Keratinocyte (primary cell): ENCODE measurements around the gene ERBB2. TPM values are rescaled to one million over a fixed set of nuclear protein-coding genes. Genes with fewer than 3 reads are reported as not detected.
A peak's percentile ranks its signal among the peaks of the same experiment; 100 is the strongest.

Experiments used
- DNase-seq: peaks from one replicate; pipeline ENCODE4 v3.0.0-alpha.2; 2011; ENCODE audit warnings: low read depth, missing footprints, low spot score
- FAIRE-seq: peaks from 2 replicates; lab custom pipeline; 2011; peaks lifted over from hg19 to GRCh38; lab: Jason Lieb, UNC
- H2AFZ ChIP-seq: 2 replicates; pipeline ENCODE4 v1.6.0; 2012; ENCODE audit warnings: low read length, control low read depth, inconsistent platforms; ENCODE audit not compliant: control insufficient read depth
- H3K27ac ChIP-seq: 2 replicates; pipeline ENCODE4 v1.5.1; 2011; ENCODE audit warnings: low read length; ENCODE audit not compliant: control insufficient read depth, insufficient read depth
- H3K27me3 ChIP-seq: 3 replicates; pipeline ENCODE4 v1.6.0; 2011; ENCODE audit warnings: low read length; ENCODE audit not compliant: control insufficient read depth, insufficient read depth; ENCODE audit errors: extremely low read depth
- H3K36me3 ChIP-seq, 2 experiments: 2 replicates in 1 of 2; 3 replicates in 1 of 2; pipeline ENCODE4 v1.5.1; 2011; ENCODE audit warnings: low read length in 2 of 2, mild to moderate bottlenecking in 1 of 2; ENCODE audit not compliant: control insufficient read depth in 2 of 2, insufficient read depth in 2 of 2; ENCODE audit errors: extremely low read depth in 1 of 2
- H3K4me1 ChIP-seq: 3 replicates; pipeline ENCODE4 v1.5.1; 2011; ENCODE audit warnings: low read length; ENCODE audit not compliant: control insufficient read depth, insufficient read depth; ENCODE audit errors: extremely low read depth
- H3K4me2 ChIP-seq: 3 replicates; pipeline ENCODE4 v1.6.0; 2011; ENCODE audit warnings: low read depth, low read length; ENCODE audit not compliant: control insufficient read depth, insufficient read depth; ENCODE audit errors: extremely low read depth
- H3K4me3 ChIP-seq, 3 experiments: fragments of 200-600 bp in 1 of 3; sonication (generic) in 1 of 3; 2 replicates in 2 of 3; 3 replicates in 1 of 3; pipeline ENCODE4 v1.5.1; 2011 to 2016; ENCODE audit warnings: low read length in 3 of 3, mild to moderate bottlenecking in 3 of 3, control low read depth in 2 of 3, inconsistent platforms in 1 of 3, low read depth in 1 of 3, mixed read lengths in 1 of 3, mixed run types in 1 of 3, moderate library complexity in 1 of 3; ENCODE audit not compliant: control insufficient read depth in 2 of 3, insufficient read depth in 2 of 3; ENCODE audit errors: extremely low read depth in 1 of 3
- H3K79me2 ChIP-seq: 2 replicates; pipeline ENCODE4 v1.6.0; 2012; ENCODE audit warnings: low read length; ENCODE audit not compliant: control insufficient read depth, insufficient read depth
- H3K9ac ChIP-seq: 3 replicates; pipeline ENCODE4 v1.6.0; 2011; ENCODE audit warnings: low read length; ENCODE audit not compliant: control insufficient read depth, insufficient read depth; ENCODE audit errors: extremely low read depth
- H3K9me1 ChIP-seq: 3 replicates; pipeline ENCODE4 v1.6.0; 2011; ENCODE audit warnings: low read length; ENCODE audit not compliant: control insufficient read depth, insufficient read depth; ENCODE audit errors: extremely low read depth
- H3K9me3 ChIP-seq: 2 replicates; pipeline ENCODE4 v1.5.1; 2012; ENCODE audit warnings: low read depth, low read length; ENCODE audit not compliant: control insufficient read depth
- H4K20me1 ChIP-seq: 3 replicates; pipeline ENCODE4 v1.6.0; 2011; ENCODE audit warnings: low read length; ENCODE audit not compliant: control insufficient read depth, insufficient read depth; ENCODE audit errors: extremely low read depth
- CTCF ChIP-seq, 3 experiments: IDR thresholded peaks in 1 of 3; conservative IDR thresholded peaks in 1 of 3; optimal IDR thresholded peaks in 1 of 3; 2 replicates in 2 of 3; 3 replicates in 1 of 3; pipeline versions ENCODE3 to v1.5.1; 2011; ENCODE audit warnings: low read length in 3 of 3, mild to moderate bottlenecking in 3 of 3, moderate library complexity in 2 of 3, control low read depth in 1 of 3, inconsistent platforms in 1 of 3; ENCODE audit not compliant: insufficient read depth in 2 of 3; ENCODE audit errors: extremely low read depth in 1 of 3
- EZH2 ChIP-seq: IDR thresholded peaks from one replicate; pipeline ENCODE4 v1.6.1; 2012; ENCODE audit warnings: inconsistent platforms, mild to moderate bottlenecking, low read length, moderate library complexity
- dilution Hi-C: fragments of 300-500 bp; cut with MboI; formaldehyde crosslinking; loops from one replicate; pipeline ENCODE4 v1.7.0; 2020; ENCODE audit warnings: low sequenced_read_pairs; ENCODE audit not compliant: extremely low pct_ligation_motif_present
- polyA plus RNA-seq, 5 experiments: library from polyadenylated mRNA; depleted of rRNA in 3 of 5; stranded (reverse) in 3 of 5; stranded (forward) in 1 of 5; unstranded in 1 of 5; fragments of >200 nt; gene quantifications; 1 replicate in 1 of 5; 2 replicates in 3 of 5; 3 replicates in 1 of 5; pipeline versions ENCODE4 v1.2.1 to v1.2.3, GENCODE V29; 2011 to 2012; ENCODE audit warnings: missing spikeins in 2 of 5, low read depth in 1 of 5, low replicate concordance in 1 of 5

ERBB2 gene
- polyA plus RNA-seq, 1 donor (not counting 4 experiments of a cell fraction or from before 2014, with no cell fraction given) = 21.4 TPM

GRCh38 chr17:39703913-39704312 lies 4.0 kb downstream of the ERBB2 start:
- no peak overlapping the region for H3K9ac ChIP-seq
- peaks cover 4% of the 10 kb centered on the region for H3K9me1 ChIP-seq
- no peak for DNase-seq
- H3K27ac ChIP-seq = no peak overlapping the region
- peaks cover 0 to 13% of the 10 kb centered on the region in 2 experiments for H3K36me3 ChIP-seq
- no peak overlapping the region for H2AFZ ChIP-seq
- no peaks in the 10 kb centered on the region for H3K27me3 ChIP-seq
- H3K4me2 ChIP-seq = no peak overlapping the region
- H3K4me1 ChIP-seq = peaks cover 40% of the 10 kb centered on the region
- H4K20me1 ChIP-seq = no peaks in the 10 kb centered on the region
- FAIRE-seq = no peak
- TF ChIP-seq EZH2 = no peak
- no peak for TF ChIP-seq CTCF (optimal IDR thresholded peaks at IDR 0.05 in 1 of 3, IDR thresholded peaks at IDR 0.05 in 1 of 3, conservative IDR thresholded peaks at IDR 0.05 in 1 of 3; ENCODE audit: extremely low read depth in 1 of 3, insufficient read depth in 2 of 3, low read length in 3 of 3)
- H3K4me3 ChIP-seq = no peak overlapping the region
- dilution Hi-C loops = no loop called here
- peaks cover 22% of the 10 kb centered on the region for H3K79me2 ChIP-seq
- no peaks in the 10 kb centered on the region for H3K9me3 ChIP-seq

GRCh38 chr17:39704821-39705551 lies 5.1 kb downstream of the ERBB2 start:
- H4K20me1 ChIP-seq = no peaks in the 10 kb centered on the region
- peak; percentile 43 to 77 (median 62) for TF ChIP-seq CTCF (optimal IDR thresholded peaks at IDR 0.05 in 1 of 3, IDR thresholded peaks at IDR 0.05 in 1 of 3, conservative IDR thresholded peaks at IDR 0.05 in 1 of 3; ENCODE audit: extremely low read depth in 1 of 3, insufficient read depth in 2 of 3, low read length in 3 of 3)
- no peak for TF ChIP-seq EZH2
- FAIRE-seq (peak; percentile 26), DNase-seq (no peak)
- peak overlapping the region; percentile 68 for H3K4me2 ChIP-seq
- H3K27me3 ChIP-seq = no peaks in the 10 kb centered on the region
- dilution Hi-C loops = no loop called here
- H3K27ac ChIP-seq = no peak overlapping the region
- H2AFZ ChIP-seq = no peak overlapping the region
- H3K9me3 ChIP-seq = no peaks in the 10 kb centered on the region
- peaks cover 34% of the 10 kb centered on the region for H3K4me1 ChIP-seq
- no peak overlapping the region for H3K4me3 ChIP-seq
- no peak overlapping the region for H3K9ac ChIP-seq
- H3K79me2 ChIP-seq = peaks cover 22% of the 10 kb centered on the region
- H3K9me1 ChIP-seq = peaks cover 4% of the 10 kb centered on the region
- peaks cover 0 to 24% of the 10 kb centered on the region in 2 experiments for H3K36me3 ChIP-seq
